Inflammatory macrophage treated with lipopolysaccharide for 1 hour (primary cell): ENCODE data around the gene NMNAT2.
"Not testable (repeated sequence)": the region's sequence is repeated elsewhere in the genome, so short reads cannot be mapped to it uniquely, and the experiment has no call there.

Experiments used
- DNase-seq, 2 donors: peaks; one replicate each; pipeline ENCODE4 v3.0.0-alpha.2; 2020 to 2022

NMNAT2 gene

GRCh38 chr1:183417772-183418491 lies at the start of gene NMNAT2:
Gene NMNAT2, minus strand, starts transcription at chr1:183418380. Its CDS starts 113 bp downstream, at chr1:183418267.
- DNase-seq = no peak

GRCh38 chr1:183467687-183468086 lies 49.5 kb upstream of the NMNAT2 start:
- DNase-seq = no peak

GRCh38 chr1:183466781-183467180 lies 48.6 kb upstream of the NMNAT2 start:
- DNase-seq = peak; percentile 62 to 79

- no peak for DNase-seq
These were observed 45.4 kb upstream of the NMNAT2 start for GRCh38 chr1:183463566-183463965.

- peak; percentile 84 to 95 for DNase-seq
These were observed 43.2 kb upstream of the NMNAT2 start for GRCh38 chr1:183461350-183461749.

- no peak for DNase-seq
These were observed 42.4 kb upstream of the NMNAT2 start for GRCh38 chr1:183460596-183460995.

GRCh38 chr1:183457449-183457848 lies 39.3 kb upstream of the NMNAT2 start:
- no peak for DNase-seq

GRCh38 chr1:183456826-183457225 lies 38.6 kb upstream of the NMNAT2 start:
- DNase-seq = no peak

- no peak for DNase-seq
These were observed 36.2 kb upstream of the NMNAT2 start for GRCh38 chr1:183454377-183454776.

- no peak for DNase-seq
These were observed 31.9 kb upstream of the NMNAT2 start for GRCh38 chr1:183450093-183450492.

- no peak for DNase-seq
These were observed 31.1 kb upstream of the NMNAT2 start for GRCh38 chr1:183449223-183449770.

GRCh38 chr1:183444243-183444642 lies 26.1 kb upstream of the NMNAT2 start:
- no peak for DNase-seq

GRCh38 chr1:183443466-183443865 lies 25.3 kb upstream of the NMNAT2 start:
- no peak for DNase-seq

GRCh38 chr1:183443011-183443410 lies 24.8 kb upstream of the NMNAT2 start:
- no peak for DNase-seq

GRCh38 chr1:183438060-183438459 lies 19.9 kb upstream of the NMNAT2 start:
- DNase-seq = no peak

- DNase-seq = no peak
These were observed 17.3 kb upstream of the NMNAT2 start for GRCh38 chr1:183435497-183435896.

GRCh38 chr1:183433703-183434102 lies 15.5 kb upstream of the NMNAT2 start:
- DNase-seq = no peak

GRCh38 chr1:183432548-183432875 lies 14.3 kb upstream of the NMNAT2 start:
- DNase-seq = no peak

GRCh38 chr1:183431840-183432547 lies 13.8 kb upstream of the NMNAT2 start:
- no peak for DNase-seq

- DNase-seq = not testable (repeated sequence)
These were observed 9.4 kb upstream of the NMNAT2 start for GRCh38 chr1:183427591-183427990.

GRCh38 chr1:183424691-183425090 lies 6.5 kb upstream of the NMNAT2 start:
- DNase-seq = no peak

- no peak for DNase-seq
These were observed 5.4 kb upstream of the NMNAT2 start for GRCh38 chr1:183423541-183423940.

- no peak for DNase-seq
These were observed 1.2 kb upstream of the NMNAT2 start for GRCh38 chr1:183419399-183419798.

- DNase-seq = no peak
These were observed 516 bp upstream of the NMNAT2 start for GRCh38 chr1:183418696-183419095.
